Measurements from ENCODE around the gene SPRR1A. TPM values are rescaled to one million over a fixed set of nuclear protein-coding genes. Genes with fewer than 3 reads are reported as not detected.

The SPRR1A gene
- total RNA-seq, 1 donor from 2014 or later = not detected

- H3K4me1 Mint-ChIP-seq (ENCODE audit: unreplicated experiment) = no peaks in the 10 kb centered on the region
- no peak within 1 kb of the TSS for H3K27ac Mint-ChIP-seq (ENCODE audit: unreplicated experiment)
- no peak for TF ChIP-seq CTCF (IDR thresholded peaks at IDR 0.05; ENCODE audit: unreplicated experiment)
- H3K36me3 Mint-ChIP-seq (ENCODE audit: low read depth, unreplicated experiment) = no peaks in the 10 kb centered on the region
- peaks cover 4% of the 10 kb centered on the region for H3K27me3 Mint-ChIP-seq (ENCODE audit: unreplicated experiment)
- no peak for DNase-seq (ENCODE audit: low spot score)
- no peak within 1 kb of the TSS for H3K4me3 Mint-ChIP-seq (ENCODE audit: unreplicated experiment)
- no peaks in the 10 kb centered on the region for H3K9me3 Mint-ChIP-seq (ENCODE audit: unreplicated experiment)
These were observed 37.1 kb upstream of the SPRR1A start, which contains the start of gene SPRR5 for GRCh38 chr1:152946651-152947256. Gene SPRR5, plus strand, starts transcription at chr1:152947206. Its CDS starts 1,349 bp downstream, at chr1:152948555.

DNA sequence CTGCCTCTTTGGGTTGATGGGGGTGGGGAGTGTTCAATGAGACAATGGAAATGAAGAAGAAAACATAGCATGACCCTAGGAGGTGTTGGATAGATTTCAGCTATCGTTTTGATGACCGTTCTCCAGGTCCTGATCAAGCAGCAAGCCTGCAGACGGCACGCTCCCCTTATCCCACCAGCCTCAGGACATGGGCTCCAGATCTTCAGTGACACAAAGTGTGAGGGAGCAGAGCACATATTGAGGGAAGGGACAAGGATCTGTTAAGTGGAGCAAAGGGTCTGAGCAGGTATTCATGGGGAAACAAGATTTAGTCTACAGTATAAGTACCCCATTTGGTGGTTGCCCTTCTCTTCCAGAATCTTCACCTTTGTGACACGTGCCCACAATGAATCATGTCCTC lies 32.2 kb upstream of the SPRR1A start:
- H3K27ac Mint-ChIP-seq (ENCODE audit: unreplicated experiment) = no peak overlapping the region
- H3K9me3 Mint-ChIP-seq (ENCODE audit: unreplicated experiment) = no peaks in the 10 kb centered on the region
- H3K4me1 Mint-ChIP-seq (ENCODE audit: unreplicated experiment) = no peaks in the 10 kb centered on the region
- H3K27me3 Mint-ChIP-seq (ENCODE audit: unreplicated experiment) = peaks cover 1% of the 10 kb centered on the region
- H3K4me3 Mint-ChIP-seq (ENCODE audit: unreplicated experiment) = no peak overlapping the region
- no peaks in the 10 kb centered on the region for H3K36me3 Mint-ChIP-seq (ENCODE audit: low read depth, unreplicated experiment)
- DNase-seq (ENCODE audit: low spot score) = no peak
- TF ChIP-seq CTCF (IDR thresholded peaks at IDR 0.05; ENCODE audit: unreplicated experiment) = no peak

- Mint-ChIP-seq H3K9me3 (ENCODE audit: unreplicated experiment) (no peaks in the 10 kb centered on the region), H3K4me3 (ENCODE audit: unreplicated experiment) (no peak overlapping the region)
- DNase-seq (ENCODE audit: low spot score) = no peak
These were observed 30.1 kb upstream of the SPRR1A start for GRCh38 chr1:152953761-152954160.

GRCh38 chr1:152954436-152954835 lies 29.4 kb upstream of the SPRR1A start:
- H3K36me3 Mint-ChIP-seq (ENCODE audit: low read depth, unreplicated experiment) = no peaks in the 10 kb centered on the region
- no peak for TF ChIP-seq CTCF (IDR thresholded peaks at IDR 0.05; ENCODE audit: unreplicated experiment)
- DNase-seq (ENCODE audit: low spot score) = no peak
- no peak overlapping the region for H3K27ac Mint-ChIP-seq (ENCODE audit: unreplicated experiment)
- H3K27me3 Mint-ChIP-seq (ENCODE audit: unreplicated experiment) = no peaks in the 10 kb centered on the region
- H3K9me3 Mint-ChIP-seq (ENCODE audit: unreplicated experiment) = no peaks in the 10 kb centered on the region
- no peaks in the 10 kb centered on the region for H3K4me1 Mint-ChIP-seq (ENCODE audit: unreplicated experiment)
- no peak overlapping the region for H3K4me3 Mint-ChIP-seq (ENCODE audit: unreplicated experiment)

More at GRCh38 chr1:152953761-152954160, 30.1 kb upstream of the SPRR1A start:
- Mint-ChIP-seq H3K27ac (ENCODE audit: unreplicated experiment) (no peak overlapping the region), H3K27me3 (ENCODE audit: unreplicated experiment) (peaks cover 1% of the 10 kb centered on the region), H3K4me1 (ENCODE audit: unreplicated experiment) (no peaks in the 10 kb centered on the region), H3K36me3 (ENCODE audit: low read depth, unreplicated experiment) (no peaks in the 10 kb centered on the region)
- TF ChIP-seq CTCF (IDR thresholded peaks at IDR 0.05; ENCODE audit: unreplicated experiment) = no peak

DNA sequence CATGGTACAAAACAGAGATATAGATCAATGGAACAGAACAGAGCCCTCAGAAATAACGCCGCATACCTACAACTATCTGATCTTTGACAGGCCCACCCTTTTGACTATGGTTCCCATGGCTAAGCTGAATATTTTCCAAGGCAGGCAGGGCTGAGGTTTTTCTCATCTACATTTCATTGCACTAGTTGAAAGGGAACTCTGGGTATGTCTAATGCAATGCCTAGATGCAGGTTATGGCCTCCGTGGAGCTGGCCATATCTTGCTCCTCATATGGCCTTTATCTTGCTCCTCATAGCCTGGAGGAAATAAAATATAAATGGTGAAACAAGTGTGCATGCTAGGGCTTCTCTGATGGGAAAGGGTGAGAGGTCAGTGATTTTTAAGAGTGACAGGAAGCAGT lies 26.3 kb upstream of the SPRR1A start:
- Mint-ChIP-seq H3K9me3 (ENCODE audit: unreplicated experiment) (no peaks in the 10 kb centered on the region), H3K4me1 (ENCODE audit: unreplicated experiment) (no peaks in the 10 kb centered on the region), H3K36me3 (ENCODE audit: low read depth, unreplicated experiment) (no peaks in the 10 kb centered on the region), H3K4me3 (ENCODE audit: unreplicated experiment) (no peak overlapping the region), H3K27me3 (ENCODE audit: unreplicated experiment) (no peaks in the 10 kb centered on the region), H3K27ac (ENCODE audit: unreplicated experiment) (no peak overlapping the region)
- DNase-seq (ENCODE audit: low spot score) = no peak
- no peak for TF ChIP-seq CTCF (IDR thresholded peaks at IDR 0.05; ENCODE audit: unreplicated experiment)
